ENCODE results near the gene KCNJ6. TPM values are rescaled to one million over a fixed set of nuclear protein-coding genes. Genes with fewer than 3 reads are reported as not detected.

Gene KCNJ6
- total and polyA plus RNA-seq, 10 of the 15 experiments (the other 5 are each of a cell fraction or from before 2014, with no cell fraction given), result 0.03 to 0.07 (median 0.04) TPM; not detected in 7

GRCh38 chr21:37965088-37965805 lies 49.0 kb upstream of the KCNJ6 start:
- H3K79me2 ChIP-seq (ENCODE audit: control insufficient read depth, insufficient read depth, low read length), result no peaks in the 10 kb centered on the region
- in situ Hi-C loops (cut with MboI), result no loop called here
- no peak overlapping the region for H2AFZ ChIP-seq (ENCODE audit: control insufficient read depth, low read depth, low read length)
- ATAC-seq (no peak), DNase-seq (ENCODE audit: low read depth, low spot score) (no peak), FAIRE-seq (no peak)
- intact Hi-C loops (cut with micrococcal nuclease; ENCODE audit: unreplicated experiment), result no loop called here
- no peaks in the 10 kb centered on the region for H4K20me1 ChIP-seq (ENCODE audit: control insufficient read depth, insufficient read depth)
- POLR2A ChIA-PET, result no interaction called here
- BruUV-seq (replicated peaks), result no TSS peak
- no peak overlapping the region for H3K27ac ChIP-seq (ENCODE audit: control insufficient read depth, insufficient read depth)
- RAD21 ChIA-PET (ENCODE audit: unreplicated experiment), result no interaction called here
- H3K9me3 ChIP-seq (replicated peaks; ENCODE audit: control insufficient read depth, insufficient read depth, low read length), result no peaks in the 10 kb centered on the region
- no peaks in the 10 kb centered on the region for H3K36me3 ChIP-seq (ENCODE audit: control insufficient read depth in 2 of 2, insufficient read depth in 2 of 2, low read length in 1 of 2)
- SMC1A ChIA-PET (ENCODE audit: uncharacterized antibody, unreplicated experiment), result no interaction called here
- H3K4me3 ChIP-seq, result no peak overlapping the region
- H3K4me2 ChIP-seq (ENCODE audit: control insufficient read depth, insufficient read depth), result no peak overlapping the region
- no peaks in the 10 kb centered on the region for H3K27me3 ChIP-seq (replicated peaks in 1 of 2; ENCODE audit: control insufficient read depth in 2 of 2, insufficient read depth in 2 of 2, low read length in 1 of 2)
- CTCF ChIA-PET, result no interaction called here
- H3K4me1 ChIP-seq (ENCODE audit: control insufficient read depth, insufficient read depth, low read length), result no peaks in the 10 kb centered on the region
- WGBS (ENCODE audit: insufficient coverage, insufficient replicate concordance, low lambda C conversion rate, missing lambda C conversion rate), result 23% methylated on average over 11 of the region's 11 CpGs
- H3K9ac ChIP-seq (ENCODE audit: control insufficient read depth, insufficient read depth, low read length), result no peak overlapping the region
- TF ChIP-seq ZBTB33 (IDR thresholded peaks at IDR 0.05) (no peak), CUX1 (IDR thresholded peaks at IDR 0.05; ENCODE audit: insufficient replicate concordance, low read depth, low read length) (no peak), ELK1 (IDR thresholded peaks at IDR 0.05; ENCODE audit: low read depth, low read length) (no peak), PBX3 (IDR thresholded peaks at IDR 0.05; ENCODE audit: insufficient replicate concordance, low read depth, low read length) (no peak), FOXK2 (IDR thresholded peaks at IDR 0.05) (no peak), POLR2AphosphoS2 (IDR thresholded peaks at IDR 0.05; ENCODE audit: low read depth, low read length) (no peak), POLR2A (IDR thresholded peaks at IDR 0.05; ENCODE audit: low read depth, low read length) (no peak), BCL11A (IDR thresholded peaks at IDR 0.05; ENCODE audit: low read depth, low read length) (no peak), SREBF2 (IDR thresholded peaks at IDR 0.05; ENCODE audit: low read length) (no peak), USF1 (IDR thresholded peaks at IDR 0.05; ENCODE audit: borderline replicate concordance, extremely low read length, insufficient read depth, low read depth, low read length) (no peak), E2F4 (IDR thresholded peaks at IDR 0.05; ENCODE audit: low read depth, low read length) (no peak)

Measured in GM12878 (cell line).